NCI-H1105 treated with DMSO at 0.1 percent for 48 hours (cell line): ENCODE results near the gene MRPS26.
"Not testable (repeated sequence)": the region's sequence is repeated elsewhere in the genome, so short reads cannot be mapped to it uniquely, and the experiment has no call there.

Experiments used
- DNase-seq: peaks from one replicate; lab custom pipeline; 2025; lab: John Stamatoyannopoulos, UW

The MRPS26 gene

DNA sequence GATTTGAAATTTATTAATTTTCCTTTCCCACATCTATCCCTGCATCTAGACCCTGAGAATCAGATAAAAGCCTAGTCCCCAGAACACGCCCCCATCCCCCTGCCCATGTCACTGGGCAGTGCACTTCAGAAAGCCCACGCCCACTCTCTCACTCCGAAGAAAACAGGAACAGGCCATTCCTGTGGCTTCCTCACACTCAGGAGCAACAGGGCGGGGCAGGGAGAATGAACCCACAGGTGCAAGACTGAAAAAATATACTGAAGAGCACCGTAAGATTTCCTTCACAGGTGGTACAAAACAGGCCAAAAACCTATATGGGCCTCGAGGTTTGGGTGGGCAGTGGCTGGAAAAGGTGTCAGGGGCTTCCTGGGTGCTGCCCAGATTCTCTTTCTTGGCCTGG, 29.0 kb downstream of the MRPS26 start:
- no peak for DNase-seq

DNA sequence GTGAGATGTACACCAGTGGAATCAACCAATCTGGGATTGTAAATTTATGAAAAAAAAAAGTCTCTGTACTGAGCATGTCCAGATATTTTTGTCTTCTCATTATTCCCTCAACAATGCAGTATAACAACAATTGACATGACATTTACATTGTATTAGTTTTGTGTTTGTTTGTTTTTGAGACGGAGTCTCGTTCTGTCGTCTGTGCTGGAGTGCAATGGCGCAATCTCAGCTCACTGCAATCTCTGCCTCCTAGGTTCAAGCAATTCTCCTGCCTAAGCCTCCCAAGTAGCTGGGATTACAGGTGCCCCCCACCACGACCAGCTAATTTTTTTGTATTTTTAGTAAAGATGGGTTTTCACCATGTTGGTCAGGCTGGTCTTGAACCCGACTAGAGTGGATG, 29.5 kb downstream of the MRPS26 start:
- not testable (repeated sequence) for DNase-seq

DNA sequence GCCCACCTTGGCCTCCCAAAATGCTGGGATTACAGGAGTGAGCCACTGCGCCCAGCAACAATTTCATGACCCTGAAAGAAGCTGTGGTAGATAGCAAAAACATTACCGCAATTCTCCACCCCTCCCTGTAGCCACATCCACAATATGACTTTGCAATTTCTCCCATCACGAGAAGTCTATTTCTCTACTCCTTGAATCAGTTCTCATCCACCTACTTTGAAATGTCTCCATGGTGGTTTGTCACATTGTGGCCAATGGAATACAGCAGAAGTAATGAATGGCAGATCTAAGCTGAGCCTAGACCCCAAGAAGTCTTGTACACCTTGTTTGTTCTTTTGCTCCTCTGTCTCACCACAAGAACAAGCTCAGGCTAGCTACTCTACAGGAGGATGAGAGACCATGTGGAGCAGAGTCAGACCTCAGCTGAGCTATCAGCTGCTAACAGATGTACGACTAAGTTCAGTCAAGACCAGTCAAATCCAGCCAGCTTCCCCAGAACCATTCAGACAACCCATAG, 31.8 kb downstream of the MRPS26 start:
- no peak for DNase-seq

DNA sequence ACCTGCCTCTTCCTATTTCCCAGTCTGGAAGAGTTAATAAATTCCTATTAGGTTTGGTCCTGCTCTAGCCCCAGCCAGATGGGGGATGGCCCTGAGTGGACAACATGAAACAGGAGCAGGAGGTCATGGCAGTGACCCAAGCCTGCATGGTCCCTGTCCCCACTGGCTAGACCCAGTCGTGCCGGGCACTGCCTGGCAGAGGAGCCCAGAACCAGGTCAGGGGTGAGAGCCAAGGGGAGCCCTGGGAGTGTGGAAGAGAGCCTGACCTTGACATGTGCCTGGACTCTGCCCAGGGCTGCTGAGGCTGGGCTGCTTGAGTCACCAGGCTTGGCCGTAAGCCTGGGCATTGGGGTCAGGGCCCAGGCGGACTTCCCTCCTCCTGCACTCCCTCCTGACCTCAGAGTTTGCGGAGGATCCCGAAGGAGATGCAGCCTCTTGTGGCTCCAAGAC, 35.1 kb downstream of the MRPS26 start:
- no peak for DNase-seq

DNA sequence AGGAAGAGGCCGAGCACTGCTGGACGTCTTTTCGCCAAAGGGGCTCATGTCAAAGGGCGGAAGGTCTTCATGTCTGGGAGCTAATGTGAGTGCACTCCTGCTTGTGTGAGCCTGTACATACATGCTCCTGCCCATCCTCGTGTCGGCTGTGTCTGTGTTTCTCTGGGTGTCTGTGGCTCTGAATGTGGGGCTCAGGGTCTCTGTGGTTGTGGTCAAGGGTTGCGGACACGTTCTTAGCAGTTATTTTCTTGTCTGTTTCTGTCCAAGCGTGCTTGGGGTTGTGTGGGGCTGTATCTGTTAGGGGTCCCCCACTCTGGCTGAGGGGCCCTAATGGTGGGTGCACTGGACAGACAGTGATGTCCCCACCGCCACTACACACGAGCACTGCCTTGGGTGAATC, 35.8 kb downstream of the MRPS26 start:
- DNase-seq = no peak

DNA sequence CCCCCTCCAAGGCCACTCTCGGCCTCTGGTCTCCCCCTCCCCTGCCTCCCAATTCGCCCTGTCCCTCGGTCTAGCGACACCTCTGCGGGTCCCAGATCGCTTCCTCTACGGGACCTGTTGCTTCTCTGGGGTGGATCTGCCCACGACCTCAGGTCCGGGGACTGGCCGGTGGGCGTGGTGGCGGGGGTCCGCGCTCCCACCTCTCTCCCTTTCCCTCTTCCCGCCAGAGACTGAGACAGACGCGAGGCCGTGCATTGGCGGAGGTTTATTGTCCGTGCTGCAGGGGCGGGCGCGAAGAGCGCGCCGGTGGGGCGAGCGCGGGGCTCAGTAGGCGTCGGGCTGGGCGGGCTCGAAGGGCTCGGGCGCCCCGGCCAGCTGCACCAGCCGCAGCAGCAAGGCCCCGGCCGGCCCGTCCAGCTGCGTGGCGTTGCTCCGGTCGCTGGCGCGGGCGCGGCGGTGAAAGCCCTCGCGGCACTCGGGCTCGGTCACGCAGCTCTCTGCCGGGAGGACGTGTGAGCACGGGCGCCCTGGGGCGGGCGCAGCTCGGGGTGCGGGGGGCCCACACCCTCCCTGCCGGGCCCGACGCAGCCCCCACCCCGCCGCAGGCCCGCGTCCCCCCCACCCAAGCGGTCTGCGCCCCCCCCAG, 36.6 kb downstream of the MRPS26 start:
- DNase-seq = no peak

DNA sequence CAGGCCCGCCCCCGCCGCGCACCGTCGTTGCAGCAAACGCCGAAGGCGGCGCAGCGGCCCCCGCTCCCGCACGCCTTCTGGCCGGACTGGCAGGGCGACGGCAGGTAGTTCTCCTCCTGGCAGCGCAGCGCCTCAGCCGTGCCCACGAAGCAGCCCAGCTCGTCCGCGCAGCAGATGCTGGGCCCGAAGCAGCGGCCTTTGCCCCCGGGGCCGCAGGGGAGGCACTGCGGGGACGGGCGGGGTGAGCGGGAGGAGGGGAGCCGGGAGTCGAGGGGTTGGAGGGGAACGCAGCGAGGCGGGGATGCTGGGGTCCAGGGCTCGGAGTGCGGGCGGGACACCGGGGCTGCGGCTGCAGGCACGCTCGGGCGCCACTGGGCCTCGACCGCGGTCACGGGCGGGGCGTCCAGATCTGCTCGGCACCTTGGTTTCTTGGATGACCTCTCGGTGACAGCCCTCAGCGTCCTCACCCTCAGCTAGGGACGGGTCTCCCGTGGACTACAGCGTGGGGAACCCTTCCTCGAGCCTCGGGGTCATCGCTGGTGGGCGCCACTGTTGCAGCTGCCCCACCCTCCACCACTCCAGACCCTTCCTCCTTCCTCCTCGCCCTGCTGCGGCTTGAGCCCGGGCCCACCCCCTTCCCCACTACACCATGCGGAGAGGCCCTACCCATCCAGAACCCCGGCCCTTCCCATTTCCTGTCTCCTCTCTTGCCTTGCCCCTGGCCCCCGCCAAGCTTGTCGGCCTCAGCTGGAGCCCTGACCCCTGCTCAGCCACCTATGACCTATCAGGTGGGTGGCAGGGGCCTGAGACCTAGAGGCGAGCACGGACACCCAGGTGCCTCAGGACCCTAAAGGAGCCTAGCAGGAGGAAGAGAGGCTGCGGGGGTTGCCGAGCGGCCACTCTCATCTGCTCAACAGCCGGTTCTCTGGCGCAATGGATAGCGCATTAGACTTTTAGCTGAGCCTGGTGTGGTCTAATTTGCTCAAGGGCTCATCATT, 37.4 kb downstream of the MRPS26 start:
- DNase-seq = no peak

DNA sequence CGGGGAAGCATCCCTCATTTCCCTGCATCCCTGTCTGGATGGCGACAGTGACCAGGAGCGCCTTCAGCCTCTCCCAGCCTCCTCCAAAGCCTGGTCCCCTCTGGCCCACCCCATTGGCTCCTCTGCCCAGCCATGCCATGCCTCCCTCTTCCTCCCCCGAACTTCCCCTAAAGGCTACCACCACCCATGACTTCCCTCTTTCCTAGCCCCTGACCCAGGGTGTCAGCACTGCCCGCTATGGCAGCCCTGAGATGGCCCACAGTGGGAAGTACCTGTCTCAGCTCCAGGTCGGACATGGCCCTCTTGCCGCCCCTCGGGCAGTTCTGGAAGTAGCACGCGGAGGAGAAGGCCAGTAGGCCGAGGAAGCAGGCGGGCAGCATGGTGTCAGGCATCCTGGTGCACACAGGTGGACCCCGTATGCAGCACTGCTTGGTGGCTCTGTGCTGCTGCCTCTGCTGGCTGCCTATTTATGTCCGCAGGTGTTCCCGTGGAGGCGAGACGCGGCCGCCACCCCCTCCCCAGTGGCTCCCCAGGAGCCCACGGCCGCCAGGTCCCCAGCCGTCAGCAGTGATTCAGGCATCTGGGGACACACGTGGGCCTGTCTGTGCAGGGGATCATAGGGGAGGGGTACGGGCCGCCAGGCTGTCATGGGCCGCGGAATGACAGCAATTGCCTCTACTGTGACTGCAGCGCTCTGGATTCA, 38.6 kb downstream of the MRPS26 start, which contains the start of gene AVP:
TSS of gene AVP (minus strand) at position 442 of the 703 bp plus-strand sequence. CDS start at position 392, 50 bp downstream.
- no peak for DNase-seq

DNA sequence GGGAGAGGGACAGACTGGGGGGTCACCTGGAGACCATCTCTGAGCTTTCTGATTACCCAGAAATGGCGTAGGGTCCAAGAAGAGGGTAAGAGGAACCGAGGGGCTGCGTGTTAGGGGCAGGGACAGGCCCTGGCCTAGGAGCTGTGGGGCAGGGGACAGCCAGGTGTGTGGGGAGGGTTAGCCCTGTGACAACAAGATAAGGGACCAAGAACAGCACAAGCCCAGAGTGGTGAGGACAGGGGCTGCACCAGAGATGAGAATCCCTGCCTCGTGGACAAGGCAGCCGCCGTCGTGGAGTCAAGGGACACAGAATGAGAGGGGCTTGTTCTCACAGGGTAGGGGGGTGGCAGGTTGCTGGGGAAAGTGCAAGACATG, 39.1 kb downstream of the MRPS26 start:
- DNase-seq = no peak

DNA sequence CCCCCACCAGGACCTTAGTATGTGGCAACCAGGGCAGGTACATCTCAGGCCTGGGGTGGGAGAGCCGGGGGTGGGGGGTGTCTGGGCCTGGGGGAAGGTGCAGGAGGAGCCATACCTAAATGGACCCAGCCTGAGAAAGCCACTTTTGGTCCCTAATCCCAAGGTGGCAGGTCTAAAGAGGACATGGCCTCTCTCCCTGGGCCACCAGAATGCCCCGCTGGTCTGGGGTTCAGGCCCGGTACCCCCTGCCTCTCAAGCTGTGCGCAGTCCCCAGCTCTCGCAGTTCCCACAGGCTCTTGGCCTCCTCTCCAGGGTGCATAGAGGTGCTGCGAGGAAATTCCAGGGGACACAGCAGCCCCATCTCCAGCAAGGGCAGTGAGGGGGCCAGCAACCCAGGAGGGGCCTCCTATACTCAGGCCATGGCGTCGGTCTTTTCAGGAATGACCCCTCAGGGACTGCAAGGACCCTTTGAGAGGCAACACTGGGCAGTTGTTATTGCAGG, 39.8 kb downstream of the MRPS26 start:
- DNase-seq = no peak

DNA sequence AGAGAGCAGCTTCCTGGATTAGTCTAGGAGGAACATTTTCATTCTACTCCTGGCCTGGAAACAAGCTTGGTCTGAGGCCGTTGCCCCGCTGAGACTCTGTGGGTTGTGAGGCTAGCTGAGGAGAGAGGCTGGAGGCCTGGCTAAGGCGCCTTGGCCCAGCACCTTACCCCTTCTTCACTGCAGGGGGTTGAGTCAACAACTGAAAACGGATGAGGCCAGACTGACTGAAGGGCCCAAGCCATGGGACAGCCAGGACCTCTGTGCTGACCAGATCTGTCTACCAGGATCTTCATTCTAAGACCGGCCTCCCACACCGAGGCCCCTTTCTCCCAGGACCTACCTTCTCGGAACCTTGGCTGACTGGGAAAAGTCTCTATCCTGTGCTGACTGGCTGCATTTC, 42.2 kb downstream of the MRPS26 start:
- DNase-seq = no peak

DNA sequence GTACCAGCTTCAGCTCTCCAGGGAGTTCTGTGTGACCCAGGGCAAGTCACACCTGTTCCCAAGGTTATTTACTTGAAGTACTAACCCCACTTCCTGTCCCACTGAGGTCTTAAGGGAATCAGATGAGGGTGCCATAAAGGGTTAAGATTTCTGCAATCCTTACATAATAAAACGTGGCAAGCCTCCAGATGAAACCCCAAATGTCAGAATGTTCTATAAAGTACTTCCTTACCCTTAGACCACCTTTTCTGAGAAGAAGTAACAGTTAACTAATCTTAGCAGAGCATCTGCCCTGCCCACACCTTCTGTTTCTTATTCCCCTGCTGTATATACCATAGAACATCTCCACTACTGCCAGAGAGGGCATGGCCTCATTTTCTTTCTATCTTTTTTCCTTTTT, 44.7 kb downstream of the MRPS26 start:
- no peak for DNase-seq

DNA sequence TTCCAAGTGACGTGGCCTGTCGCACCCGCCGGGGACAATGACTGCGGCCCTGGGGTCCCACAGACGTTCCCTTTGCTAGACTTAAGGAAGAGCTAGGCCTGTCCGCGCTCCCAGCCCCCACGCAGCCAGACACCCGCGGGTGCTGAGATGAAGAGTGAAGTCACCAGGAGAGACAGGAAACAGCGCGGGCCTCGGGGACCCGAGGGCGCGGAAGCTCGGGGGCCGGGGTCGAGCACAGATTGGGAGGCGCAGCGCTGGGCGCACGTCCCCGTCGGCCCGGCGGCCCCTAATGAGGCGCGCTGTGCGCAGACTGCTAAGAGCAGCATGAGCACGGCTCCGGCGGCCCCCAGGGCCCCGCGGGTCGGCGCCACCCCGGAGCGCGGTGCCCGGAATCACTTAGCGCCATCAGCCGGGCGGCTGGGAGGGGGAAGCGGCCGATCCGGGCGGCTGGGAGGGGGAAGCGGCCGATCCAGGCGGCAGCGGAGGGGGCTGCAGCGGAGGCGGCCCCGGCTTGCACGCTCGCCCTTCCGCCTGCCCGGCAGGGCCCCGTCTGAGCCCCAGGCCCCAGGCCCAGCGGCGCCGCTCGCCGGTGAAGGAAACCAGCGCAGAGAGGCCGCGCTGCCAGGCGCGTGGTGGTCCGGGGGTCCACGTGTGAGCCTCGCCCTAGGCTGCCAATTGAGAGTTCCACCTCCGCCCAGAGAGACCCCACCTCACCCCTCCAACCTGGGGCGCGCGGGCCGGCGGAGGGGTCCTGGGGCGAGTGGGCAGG, 46.9 kb downstream of the MRPS26 start:
- no peak for DNase-seq

DNA sequence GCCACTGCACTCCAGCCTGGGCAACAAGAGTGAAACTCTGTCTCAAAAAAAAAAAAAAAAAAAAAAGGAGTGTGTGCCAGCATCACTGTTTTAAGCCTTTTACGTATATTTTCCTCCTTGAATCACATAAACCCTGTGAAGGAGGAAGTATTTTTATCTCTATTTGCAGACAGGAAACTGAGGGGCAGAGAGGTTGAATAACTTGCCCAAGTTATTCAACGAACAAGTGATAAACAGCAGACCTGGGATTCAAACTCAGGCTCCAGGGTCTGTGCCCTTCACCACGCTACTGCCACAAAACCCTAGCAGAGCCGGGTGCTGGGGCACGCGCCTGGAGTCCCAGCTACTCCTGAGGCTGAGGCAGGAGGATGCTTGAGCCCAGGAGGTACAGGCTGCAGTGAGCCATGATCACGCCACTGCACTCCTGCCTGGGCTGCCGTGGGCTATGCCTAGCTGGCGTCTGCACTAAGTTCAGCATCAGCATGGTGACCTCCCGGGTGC, 48.1 kb downstream of the MRPS26 start:
- DNase-seq = no peak

DNA sequence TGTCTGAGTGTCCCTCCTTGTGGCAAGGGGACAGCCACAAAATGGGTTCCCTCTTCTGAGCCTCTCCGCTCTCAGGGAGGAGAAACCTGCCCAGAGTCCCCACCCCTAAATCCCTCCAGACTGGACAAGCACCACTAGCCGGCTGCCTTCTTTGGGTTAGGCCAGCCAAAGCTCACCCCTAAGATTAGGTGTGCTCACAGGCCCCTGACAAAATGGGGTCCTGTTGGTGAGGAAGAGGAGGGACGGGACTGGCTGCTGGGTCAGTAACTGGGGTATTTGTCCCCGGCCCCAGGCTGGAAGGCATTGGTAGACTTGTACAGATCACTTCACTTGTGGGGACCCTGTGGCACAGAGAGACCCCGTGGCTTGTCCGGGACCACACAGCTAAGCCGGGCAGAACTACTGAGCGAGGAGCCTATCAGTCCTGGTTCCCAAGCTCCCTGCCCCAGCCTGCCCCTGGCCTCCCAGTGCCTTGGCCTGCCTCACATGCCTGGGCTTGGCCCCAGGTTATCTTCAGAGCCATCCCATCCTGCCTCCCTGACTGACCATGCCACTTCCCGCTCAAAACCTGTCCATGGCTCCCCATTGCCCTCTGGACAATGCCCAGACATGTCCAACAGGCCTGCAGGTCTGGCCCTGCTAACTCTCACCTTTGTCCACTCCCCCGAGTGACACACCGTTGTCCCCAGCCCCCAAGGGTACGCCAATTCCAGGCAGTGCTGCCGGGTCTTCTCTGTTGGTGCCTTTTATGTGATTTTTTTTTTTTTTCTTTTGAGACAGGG, 49.2 kb downstream of the MRPS26 start:
- no peak for DNase-seq
